PC-3 (cell line): ENCODE results near the gene UBE2E2. TPM values are rescaled to one million over a fixed set of nuclear protein-coding genes. Genes with fewer than 3 reads are reported as not detected.

ENCODE experiments used
- ATAC-seq: fragments of 200-7000 bp; cut with Tn5 transposase; 2 replicates; pipeline ENCODE4 v1.9.1; 2020; ENCODE audit warnings: mild to moderate bottlenecking, moderate library complexity
- BruUV-seq: library from RNA; stranded (reverse); fragments of 400-500 nt; replicated peaks from 2 replicates; lab custom pipeline; 2021; lab: Mats Ljungman, UMichigan
- CTCF ChIA-PET: fragments of 300-600 bp; sonication (Branson Sonifier 250); formaldehyde crosslinking; loops from one replicate; lab custom pipeline; 2022; ENCODE audit warnings: antibody characterized with exemption; lab: Charles Lee
- POLR2A ChIA-PET: fragments of 300-600 bp; sonication (Branson Sonifier 250); formaldehyde crosslinking; loops from one replicate; lab custom pipeline; 2022; ENCODE audit warnings: antibody characterized with exemption; ENCODE audit not compliant: unreplicated experiment; lab: Charles Lee
- DNase-seq: peaks from one replicate; pipeline ENCODE4 v3.0.0-alpha.2; 2015
- H2AFZ ChIP-seq: fragments of 300-600 bp; sonication (generic); 2 replicates; pipeline ENCODE4 v1.6.0; 2016; ENCODE audit warnings: antibody characterized with exemption, low read length
- H3F3A ChIP-seq: fragments of 300-600 bp; sonication (generic); one replicate; pipeline ENCODE4 v1.6.0; 2017; ENCODE audit warnings: antibody characterized with exemption, low read length, control low read depth, mild to moderate bottlenecking; ENCODE audit not compliant: unreplicated experiment
- H3K27ac ChIP-seq: fragments of 300-600 bp; sonication (generic); 2 replicates; pipeline ENCODE4 v1.5.1; 2016; ENCODE audit warnings: mild to moderate bottlenecking, low read length
- H3K27me3 ChIP-seq: fragments of 300-600 bp; sonication (generic); 2 replicates; pipeline ENCODE4 v1.6.1; 2016; ENCODE audit warnings: low read length, mixed read lengths
- H3K36me3 ChIP-seq: fragments of 300-600 bp; sonication (generic); 2 replicates; pipeline ENCODE4 v1.6.1; 2016; ENCODE audit warnings: low read depth, mixed run types, low read length, mixed read lengths
- H3K4me1 ChIP-seq: fragments of 300-600 bp; sonication (generic); 2 replicates; pipeline ENCODE4 v1.5.1; 2016; ENCODE audit warnings: low read length; ENCODE audit not compliant: insufficient read depth
- H3K4me2 ChIP-seq: fragments of 300-600 bp; sonication (generic); 2 replicates; pipeline ENCODE4 v1.6.0; 2016; ENCODE audit warnings: low read length
- H3K4me3 ChIP-seq: fragments of 300-600 bp; sonication (generic); 2 replicates; pipeline ENCODE4 v1.5.1; 2016; ENCODE audit warnings: mild to moderate bottlenecking, low read length, mixed read lengths
- H3K79me2 ChIP-seq: fragments of 300-600 bp; sonication (generic); 2 replicates; pipeline ENCODE4 v1.6.1; 2017; ENCODE audit warnings: low read length, mixed read lengths
- H3K9ac ChIP-seq: fragments of 300-600 bp; sonication (generic); 2 replicates; pipeline ENCODE4 v1.6.0; 2016; ENCODE audit warnings: mild to moderate bottlenecking, low read length
- H3K9me2 ChIP-seq: fragments of 300-600 bp; sonication (generic); replicated peaks from 2 replicates; pipeline ENCODE4 v1.6.1; 2016; ENCODE audit warnings: mixed run types, low read length, mixed read lengths
- H3K9me3 ChIP-seq: fragments of 300-600 bp; sonication (generic); 2 replicates; pipeline ENCODE4 v1.6.1; 2016; ENCODE audit warnings: low read length, mixed read lengths
- H4K20me1 ChIP-seq: fragments of 300-600 bp; sonication (generic); 2 replicates; pipeline ENCODE4 v1.6.1; 2016; ENCODE audit warnings: low read length, mixed read lengths
- EZH2 ChIP-seq: fragments of 300-600 bp; sonication (generic); IDR thresholded peaks from one replicate; pipeline ENCODE4 v1.6.1; 2017; ENCODE audit warnings: antibody characterized with exemption, mild to moderate bottlenecking, low read length; ENCODE audit not compliant: unreplicated experiment
- EZH2phosphoT487 ChIP-seq: fragments of 300-600 bp; sonication (generic); IDR thresholded peaks from 2 replicates; pipeline ENCODE4 v1.6.1; 2018; ENCODE audit warnings: mild to moderate bottlenecking, antibody characterized with exemption, low read length, borderline replicate concordance
- intact Hi-C: fragments of 100-400 bp; cut with micrococcal nuclease; formaldehyde crosslinking; loops from 2 replicates; pipeline ENCODE4 v1.9.0; 2023
- total RNA-seq: library from RNA; depleted of rRNA; stranded (reverse); fragments of >200 nt; gene quantifications from 2 replicates; pipeline ENCODE4 v1.2.3, GENCODE V29; 2014
- TF ChIP-seq, protein P1 (sequence below): fragments of 300-600 bp; sonication (generic); conservative IDR thresholded peaks from 2 replicates; pipeline ENCODE4 v1.5.1; 2017; ENCODE audit warnings: antibody characterized with exemption, low read depth, mild to moderate bottlenecking, low read length

UBE2E2 gene
- total RNA-seq, 1 experiment from 2014 or later, result 25.6 TPM

- ATAC-seq (no peak), DNase-seq (no peak)
- H3K9me3 ChIP-seq, result no peaks in the 10 kb centered on the region
- no peak overlapping the region for H3K27ac ChIP-seq
- no peak overlapping the region for H2AFZ ChIP-seq
- H3K79me2 ChIP-seq, result peaks cover 15% of the 10 kb centered on the region; the same call in 1 of the 2 replicates
- intact Hi-C loops, result no loop called here
- no peak overlapping the region for H3K4me2 ChIP-seq
- H4K20me1 ChIP-seq, result peaks cover 12% of the 10 kb centered on the region; the same call in 1 of the 2 replicates
- POLR2A ChIA-PET, result no interaction called here
- TF ChIP-seq EZH2 (no peak), EZH2phosphoT487 (no peak)
- TF ChIP-seq, protein P1, sequence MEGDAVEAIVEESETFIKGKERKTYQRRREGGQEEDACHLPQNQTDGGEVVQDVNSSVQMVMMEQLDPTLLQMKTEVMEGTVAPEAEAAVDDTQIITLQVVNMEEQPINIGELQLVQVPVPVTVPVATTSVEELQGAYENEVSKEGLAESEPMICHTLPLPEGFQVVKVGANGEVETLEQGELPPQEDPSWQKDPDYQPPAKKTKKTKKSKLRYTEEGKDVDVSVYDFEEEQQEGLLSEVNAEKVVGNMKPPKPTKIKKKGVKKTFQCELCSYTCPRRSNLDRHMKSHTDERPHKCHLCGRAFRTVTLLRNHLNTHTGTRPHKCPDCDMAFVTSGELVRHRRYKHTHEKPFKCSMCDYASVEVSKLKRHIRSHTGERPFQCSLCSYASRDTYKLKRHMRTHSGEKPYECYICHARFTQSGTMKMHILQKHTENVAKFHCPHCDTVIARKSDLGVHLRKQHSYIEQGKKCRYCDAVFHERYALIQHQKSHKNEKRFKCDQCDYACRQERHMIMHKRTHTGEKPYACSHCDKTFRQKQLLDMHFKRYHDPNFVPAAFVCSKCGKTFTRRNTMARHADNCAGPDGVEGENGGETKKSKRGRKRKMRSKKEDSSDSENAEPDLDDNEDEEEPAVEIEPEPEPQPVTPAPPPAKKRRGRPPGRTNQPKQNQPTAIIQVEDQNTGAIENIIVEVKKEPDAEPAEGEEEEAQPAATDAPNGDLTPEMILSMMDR, result no peak
- CTCF ChIA-PET, result no interaction called here
- H3K9me2 ChIP-seq, result no peaks in the 10 kb centered on the region
- H3K36me3 ChIP-seq, result no peaks in the 10 kb centered on the region
- H3F3A ChIP-seq, result no peaks in the 10 kb centered on the region
- no peaks in the 10 kb centered on the region for H3K27me3 ChIP-seq
- no TSS peak for BruUV-seq
- H3K9ac ChIP-seq, result no peak overlapping the region
- no peaks in the 10 kb centered on the region for H3K4me1 ChIP-seq
- no peak overlapping the region for H3K4me3 ChIP-seq
These were observed 85.6 kb downstream of the UBE2E2 start for GRCh38 chr3:23288715-23289114.

DNA sequence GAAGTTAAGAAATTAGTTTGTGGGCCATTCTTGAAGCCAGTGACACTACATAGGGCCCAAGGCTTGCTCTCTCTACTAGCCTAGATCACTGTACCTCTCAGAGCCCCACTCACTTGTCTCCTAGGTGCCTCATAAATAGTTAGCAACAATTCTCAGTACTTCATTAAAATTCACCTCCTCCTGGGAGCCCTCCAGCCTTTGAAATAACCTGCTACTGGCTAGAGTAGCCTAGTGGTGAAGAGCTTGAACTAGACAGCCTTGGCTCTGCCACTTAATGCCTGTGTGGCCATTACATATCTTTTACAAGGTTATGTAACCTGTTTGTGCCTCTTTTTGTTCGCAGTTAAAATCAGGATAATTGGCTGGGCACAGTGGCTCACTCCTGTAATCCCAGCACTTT, 89.3 kb downstream of the UBE2E2 start:
- H2AFZ ChIP-seq, result no peak overlapping the region
- intact Hi-C loops, result no loop called here
- no peaks in the 10 kb centered on the region for H3K9me3 ChIP-seq
- BruUV-seq, result no TSS peak
- DNase-seq (no peak), ATAC-seq (no peak)
- H3K4me2 ChIP-seq, result no peak overlapping the region
- no peaks in the 10 kb centered on the region for H3K9me2 ChIP-seq
- no peak overlapping the region for H3K4me3 ChIP-seq
- ChIA-PET CTCF (no interaction called here), POLR2A (no interaction called here)
- H3K4me1 ChIP-seq, result no peaks in the 10 kb centered on the region
- H3F3A ChIP-seq, result no peaks in the 10 kb centered on the region
- TF ChIP-seq EZH2, result no peak
- no peak for TF ChIP-seq EZH2phosphoT487
- H3K79me2 ChIP-seq, result peaks cover 15% of the 10 kb centered on the region; the same call in 1 of the 2 replicates
- H3K27me3 ChIP-seq, result no peaks in the 10 kb centered on the region
- peaks cover 16% of the 10 kb centered on the region; the same call in 1 of the 2 replicates for H4K20me1 ChIP-seq
- no peaks in the 10 kb centered on the region for H3K36me3 ChIP-seq
- no peak overlapping the region for H3K9ac ChIP-seq
- no peak overlapping the region for H3K27ac ChIP-seq

DNA sequence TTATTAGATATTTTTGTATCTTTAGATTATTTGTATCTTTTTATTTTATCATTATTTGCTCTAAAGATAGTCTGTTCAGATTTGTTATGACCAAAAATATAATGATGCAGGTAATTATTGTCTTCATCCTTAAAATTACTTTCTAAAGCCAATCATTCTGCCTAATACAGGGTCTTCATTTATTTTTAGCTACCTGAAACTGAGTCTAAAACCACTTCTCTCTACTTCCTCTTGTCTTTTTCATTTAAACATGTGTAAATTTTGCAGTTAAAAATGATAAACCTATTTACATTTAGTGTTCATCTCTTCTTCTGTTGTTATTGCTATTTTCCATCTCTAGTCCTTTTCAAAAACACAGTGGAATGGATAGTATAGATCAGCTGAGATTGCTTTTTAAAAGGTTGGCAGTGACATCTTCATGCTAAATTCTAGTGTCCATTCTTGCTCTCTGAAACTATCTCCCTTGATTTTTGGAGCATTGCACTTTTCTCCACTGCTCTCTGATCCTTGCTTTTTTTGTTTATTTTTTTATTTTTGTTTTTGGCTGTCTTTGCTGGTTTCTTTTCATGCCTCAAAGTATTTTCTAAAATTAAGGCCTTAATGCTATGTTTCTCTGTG, 91.8 kb downstream of the UBE2E2 start:
- Histone ChIP-seq H3K36me3 (no peaks in the 10 kb centered on the region), H3K9me3 (no peaks in the 10 kb centered on the region), H3K27me3 (no peaks in the 10 kb centered on the region), H3K4me2 (no peak overlapping the region), H3K9me2 (no peaks in the 10 kb centered on the region), H3K79me2 (peaks cover 6% of the 10 kb centered on the region; the same call in 1 of the 2 replicates), H3K9ac (no peak overlapping the region), H3K4me3 (no peak overlapping the region), H3K27ac (no peak overlapping the region), H3K4me1 (no peaks in the 10 kb centered on the region), H4K20me1 (peaks cover 4% of the 10 kb centered on the region; the same call in 1 of the 2 replicates), H3F3A (no peaks in the 10 kb centered on the region), H2AFZ (no peak overlapping the region)
- intact Hi-C loops, result no loop called here
- BruUV-seq, result no TSS peak
- TF ChIP-seq EZH2phosphoT487 (no peak), EZH2 (no peak)
- TF ChIP-seq, protein P1, result no peak
- ChIA-PET POLR2A (no interaction called here), CTCF (no interaction called here)
- ATAC-seq (no peak), DNase-seq (no peak)
